Measurements from ENCODE around the gene BDKRB1. TPM values are rescaled to one million over a fixed set of nuclear protein-coding genes. Genes with fewer than 3 reads are reported as not detected.
A peak's percentile ranks its signal among the peaks of the same experiment; 100 is the strongest.

BDKRB1 gene
- total RNA-seq, 1 donor from 2014 or later, result not detected

DNA sequence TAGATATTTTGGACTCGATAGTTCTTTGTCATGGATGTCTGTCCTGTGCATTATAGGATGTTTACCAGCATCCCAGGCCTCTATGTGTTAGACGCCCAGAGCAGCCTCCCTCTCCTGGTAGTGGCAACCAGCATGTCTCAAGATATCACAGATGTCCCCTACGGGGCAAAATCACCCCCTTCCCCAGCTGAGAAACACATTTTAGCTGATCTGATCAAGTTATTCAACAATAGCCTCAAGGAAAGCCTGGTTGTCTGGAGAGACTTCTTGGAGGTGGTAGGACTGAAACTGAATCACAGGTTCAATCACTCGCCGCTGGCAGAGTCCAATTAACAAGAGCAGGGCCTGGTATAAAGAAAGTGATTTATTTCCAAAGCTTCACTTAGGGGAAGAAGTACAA lies 17.6 kb downstream of the BDKRB1 start:
- intact Hi-C loops (cut with micrococcal nuclease), result loop anchor here (2.0 to 5.0 kb wide), 2 partner anchors 173 to 281 kb away; no protein-coding TSS in a partner anchor
- DNase-seq, result no peak
- no peak for ATAC-seq

GRCh38 chr14:96274122-96274521 lies 18.1 kb downstream of the BDKRB1 start:
- no peak for DNase-seq
- intact Hi-C loops (cut with micrococcal nuclease), result loop anchor here (2.0 to 5.0 kb wide), 2 partner anchors 173 to 282 kb away; no protein-coding TSS in a partner anchor
- ATAC-seq, result no peak

DNA sequence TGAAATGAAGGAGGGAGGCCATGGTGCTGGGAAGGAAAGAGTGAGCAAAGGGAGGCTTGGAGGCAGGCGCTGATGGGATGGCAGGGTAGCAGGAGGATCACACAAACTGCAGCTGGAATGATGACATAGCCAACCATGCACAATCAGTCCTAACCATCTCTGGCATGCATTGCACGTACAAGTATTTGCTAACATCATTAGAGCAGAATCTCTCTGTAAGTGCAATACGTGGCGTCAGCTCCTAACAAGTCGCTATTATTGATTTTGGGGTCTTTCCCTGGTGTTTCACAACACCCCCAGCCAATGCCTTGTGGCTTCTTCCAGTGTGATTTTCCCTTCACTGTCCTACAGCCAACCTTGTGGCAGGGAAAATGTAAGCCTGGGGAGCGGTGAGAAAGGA lies 18.5 kb downstream of the BDKRB1 start:
- no peak for ATAC-seq
- DNase-seq, result no peak

DNA sequence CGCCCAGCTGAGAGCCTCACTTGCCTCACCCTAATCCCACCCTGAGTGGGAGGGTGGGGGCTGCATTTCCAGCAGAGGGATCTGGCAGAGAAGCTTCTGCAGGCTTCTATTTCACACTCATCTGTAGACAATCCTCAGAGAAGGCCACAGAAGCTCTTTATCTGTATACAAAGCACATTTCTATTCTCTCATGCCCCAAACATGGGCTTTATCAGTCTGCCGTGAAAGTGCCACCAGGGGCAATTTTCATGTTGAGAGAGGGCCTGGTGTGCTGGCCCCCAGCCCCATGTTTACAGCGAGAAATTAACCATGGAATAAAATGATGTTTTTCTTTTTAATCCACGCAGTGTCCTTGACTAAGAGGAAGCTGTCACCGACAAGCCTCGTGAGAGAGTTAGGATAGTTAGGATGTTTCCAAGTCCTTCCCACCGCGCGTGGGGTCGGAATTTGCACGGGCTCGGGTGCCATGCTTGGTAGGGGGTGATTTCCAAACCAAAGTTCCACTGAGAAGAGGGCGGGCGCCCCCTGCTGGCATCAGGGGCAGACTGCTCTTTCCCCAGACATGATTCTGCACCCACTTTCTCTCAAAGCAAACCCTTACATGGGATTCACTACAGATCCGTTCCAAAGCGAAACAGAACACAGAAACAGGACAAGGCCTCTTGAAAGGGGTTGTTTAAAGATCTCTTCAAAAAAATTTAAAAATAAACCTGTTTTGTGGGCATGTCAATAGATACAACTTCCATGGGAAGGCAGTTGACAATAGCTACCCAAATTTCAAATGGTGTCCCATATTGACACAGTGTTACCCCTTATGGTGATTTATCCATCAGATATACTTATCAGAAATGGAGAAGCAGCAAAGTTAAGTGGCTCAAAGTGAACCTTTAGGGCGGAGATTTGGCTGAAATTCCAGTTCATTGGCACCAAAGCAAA lies 19.4 kb downstream of the BDKRB1 start:
- ATAC-seq (peak; percentile 53), DNase-seq (peak; percentile 81)
- intact Hi-C loops (cut with micrococcal nuclease), result loop anchor here (2.0 kb wide), 1 partner anchor 175 kb away; no protein-coding TSS in a partner anchor

More for the DNA sequence above, 18.5 kb downstream of the BDKRB1 start:
- intact Hi-C loops (cut with micrococcal nuclease), result loop anchor here (2.0 to 5.0 kb wide), 2 partner anchors 174 to 282 kb away; no protein-coding TSS in a partner anchor

- no peak for DNase-seq
- intact Hi-C loops (cut with micrococcal nuclease), result no loop called here
- no peak for ATAC-seq
Measured at GRCh38 chr14:96277890-96278289, 21.9 kb downstream of the BDKRB1 start.

DNA sequence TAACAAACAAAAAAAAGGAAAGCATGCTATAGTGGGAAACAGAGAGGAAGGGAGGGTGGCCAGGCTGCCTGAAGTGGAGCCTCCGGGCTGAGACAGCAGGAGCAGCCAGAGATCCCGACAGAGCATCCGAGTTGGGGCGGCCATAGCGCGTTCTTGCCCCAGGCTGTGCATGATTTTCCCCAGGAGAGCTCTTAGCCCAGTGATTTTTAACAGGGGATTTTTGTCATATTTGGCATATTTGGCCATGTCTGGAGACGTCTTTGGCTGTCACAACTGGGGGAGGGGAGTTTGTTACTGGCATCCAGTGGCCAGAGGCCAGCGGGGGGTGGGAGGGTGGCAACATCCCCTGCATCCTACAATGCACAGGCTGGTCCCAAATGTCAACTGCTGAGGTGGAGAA lies 23.6 kb downstream of the BDKRB1 start:
- DNase-seq (no peak), ATAC-seq (no peak)

GRCh38 chr14:96280104-96280503 lies 24.1 kb downstream of the BDKRB1 start:
- intact Hi-C loops (cut with micrococcal nuclease), result no loop called here
- DNase-seq (no peak), ATAC-seq (no peak)

More for the DNA sequence above, 23.6 kb downstream of the BDKRB1 start:
- intact Hi-C loops (cut with micrococcal nuclease), result no loop called here

GRCh38 chr14:96281486-96281885 lies 25.5 kb downstream of the BDKRB1 start:
- no peak for ATAC-seq
- DNase-seq, result no peak
- intact Hi-C loops (cut with micrococcal nuclease), result no loop called here

DNA sequence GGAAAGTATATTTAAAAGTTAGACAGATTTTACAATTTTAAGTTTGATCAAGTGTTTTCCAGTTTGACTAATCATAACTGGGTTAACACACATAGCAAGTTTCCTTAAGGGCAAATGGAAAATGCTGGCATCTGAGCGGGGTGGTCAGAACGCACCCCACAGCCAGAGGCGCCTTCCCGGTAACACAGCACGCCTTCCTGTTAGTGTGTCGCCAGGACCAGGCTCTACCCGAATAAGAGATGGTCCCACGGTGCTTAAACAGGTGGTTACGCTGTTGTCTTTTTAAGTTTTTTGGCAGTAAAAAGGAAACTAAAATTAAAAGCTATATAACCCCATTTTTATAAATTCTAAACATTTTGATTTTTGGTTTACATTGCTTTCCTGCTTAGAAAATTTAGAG lies 28.0 kb downstream of the BDKRB1 start:
- no peak for DNase-seq

GRCh38 chr14:96284430-96284829 lies 28.4 kb downstream of the BDKRB1 start:
- intact Hi-C loops (cut with micrococcal nuclease), result no loop called here
- DNase-seq, result no peak
- ATAC-seq, result no peak

More for the DNA sequence above, 28.0 kb downstream of the BDKRB1 start:
- intact Hi-C loops (cut with micrococcal nuclease), result no loop called here
- ATAC-seq, result no peak

DNA sequence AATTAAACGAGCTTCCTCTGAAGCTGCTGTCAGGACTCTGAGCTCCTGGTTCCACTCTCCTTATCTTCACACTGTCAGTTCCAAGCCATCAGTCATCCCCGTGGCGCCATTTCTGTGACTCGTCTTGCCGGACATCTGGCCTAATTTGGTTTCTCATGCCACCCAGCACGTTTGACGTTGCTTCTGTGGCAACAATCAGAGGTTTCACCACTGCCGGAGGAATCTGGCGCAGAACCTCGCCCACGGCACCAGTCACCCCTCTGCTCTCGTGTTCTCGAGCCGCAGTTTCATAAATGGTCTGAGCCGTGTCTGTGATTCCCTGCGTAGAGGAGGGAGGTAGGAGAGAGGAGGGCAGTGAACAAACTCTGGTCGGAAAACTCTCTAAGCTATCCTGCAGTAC lies 29.7 kb downstream of the BDKRB1 start:
- no peak for DNase-seq
- intact Hi-C loops (cut with micrococcal nuclease), result no loop called here
- ATAC-seq, result peak; percentile 60

GRCh38 chr14:96286251-96286650 lies 30.2 kb downstream of the BDKRB1 start:
- DNase-seq, result no peak
- intact Hi-C loops (cut with micrococcal nuclease), result no loop called here
- no peak for ATAC-seq

DNA sequence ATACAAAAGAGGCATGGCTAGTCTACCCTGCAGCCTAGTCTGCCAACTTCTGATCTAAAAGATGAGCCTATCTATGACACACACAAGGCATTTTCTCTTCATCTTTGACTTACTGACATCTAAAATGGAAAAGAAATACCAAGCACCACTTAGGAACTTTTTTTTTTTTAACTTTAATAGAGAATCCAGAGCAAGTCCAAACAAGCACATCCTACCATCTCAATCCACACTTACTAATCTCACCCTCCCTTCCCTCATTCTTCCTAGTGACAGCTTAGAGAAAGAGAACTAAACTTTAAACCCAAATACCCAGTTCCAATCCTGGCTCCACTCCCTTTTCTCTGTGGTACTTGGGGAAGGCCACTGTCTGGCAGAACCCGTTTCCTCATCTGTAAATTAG lies 31.8 kb downstream of the BDKRB1 start:
- DNase-seq, result no peak
- intact Hi-C loops (cut with micrococcal nuclease), result no loop called here
- ATAC-seq, result no peak

DNA sequence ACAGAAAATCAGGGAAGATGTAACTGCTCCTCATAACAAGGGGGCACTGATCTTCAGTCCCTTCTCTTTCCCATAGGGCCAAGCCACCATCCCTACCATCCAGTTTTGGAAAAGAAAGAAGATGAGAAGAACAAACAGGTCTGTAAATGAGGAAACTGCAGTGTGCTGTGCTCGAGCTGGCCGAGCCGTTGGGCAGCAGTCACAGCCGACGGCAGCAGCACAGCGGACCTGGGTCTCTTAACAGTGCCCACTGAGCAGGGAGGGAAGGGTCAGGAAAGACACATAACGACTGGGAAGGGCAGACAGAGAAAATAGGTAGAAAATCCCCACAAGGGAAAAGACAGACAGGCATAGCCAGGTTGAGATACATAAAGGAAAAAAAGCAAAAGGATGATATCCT lies 38.2 kb downstream of the BDKRB1 start:
- intact Hi-C loops (cut with micrococcal nuclease), result no loop called here
- ATAC-seq, result no peak

GRCh38 chr14:96297000-96297399 lies 41.0 kb downstream of the BDKRB1 start:
- DNase-seq (no peak), ATAC-seq (no peak)
- intact Hi-C loops (cut with micrococcal nuclease), result loop anchor here (5.0 kb wide), 1 partner anchor 130 kb away; no protein-coding TSS in a partner anchor

More for the DNA sequence above, 38.2 kb downstream of the BDKRB1 start:
- DNase-seq, result no peak

DNA sequence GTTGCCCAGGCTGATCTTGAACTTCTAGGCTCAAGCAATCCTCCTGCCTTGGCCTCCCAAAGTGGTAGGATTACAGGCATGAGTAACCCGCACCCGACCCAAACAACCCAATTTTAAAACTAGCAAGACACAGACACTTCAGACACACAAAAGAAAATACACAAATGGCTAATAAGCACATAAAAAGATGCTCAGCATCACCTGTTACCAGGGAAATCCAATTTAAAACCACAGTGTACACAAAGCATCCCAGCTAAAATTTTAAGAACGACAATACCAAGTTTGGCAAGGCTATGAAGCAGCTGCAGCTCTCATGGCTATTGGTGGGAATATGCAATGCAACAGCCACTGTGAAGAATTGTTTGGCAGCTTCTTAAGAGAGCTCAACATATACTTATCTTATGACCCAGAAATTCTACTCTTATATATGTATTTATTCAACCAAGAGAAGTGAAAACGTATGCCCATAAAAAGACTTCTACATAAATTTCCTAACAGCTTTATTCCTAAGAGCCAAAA lies 42.0 kb downstream of the BDKRB1 start:
- ATAC-seq (no peak), DNase-seq (no peak)
- intact Hi-C loops (cut with micrococcal nuclease), result loop anchor here (5.0 kb wide), 1 partner anchor 129 kb away; no protein-coding TSS in a partner anchor

GRCh38 chr14:96299441-96299840 lies 43.4 kb downstream of the BDKRB1 start:
- no peak for DNase-seq
- ATAC-seq, result no peak
- intact Hi-C loops (cut with micrococcal nuclease), result loop anchor here (5.0 kb wide), 1 partner anchor 128 kb away; no protein-coding TSS in a partner anchor

- intact Hi-C loops (cut with micrococcal nuclease), result no loop called here
- no peak for ATAC-seq
- no peak for DNase-seq
Measured at GRCh38 chr14:96303981-96304380, 48.0 kb downstream of the BDKRB1 start.

DNA sequence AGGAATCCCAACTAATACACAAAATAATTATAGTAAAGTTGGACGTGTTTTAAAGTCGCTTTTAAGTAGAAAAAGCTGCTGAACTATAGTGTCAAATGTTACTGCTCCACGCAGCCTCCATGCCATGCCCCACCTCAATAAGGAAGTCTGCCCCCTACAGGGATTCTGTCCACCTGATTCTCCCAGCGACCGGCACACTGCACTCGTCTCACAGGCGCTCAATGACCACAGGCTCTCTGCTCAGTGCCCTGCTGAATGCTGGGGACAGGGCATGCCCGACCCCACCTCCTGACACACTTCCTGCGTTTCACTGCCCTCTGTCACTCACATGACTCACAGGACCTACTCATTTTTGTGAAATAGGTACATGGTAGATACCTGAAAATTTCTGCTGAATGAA lies 48.9 kb downstream of the BDKRB1 start:
- DNase-seq (no peak), ATAC-seq (no peak)
- intact Hi-C loops (cut with micrococcal nuclease), result no loop called here

- intact Hi-C loops (cut with micrococcal nuclease), result no loop called here
- DNase-seq (no peak), ATAC-seq (no peak)
Measured at GRCh38 chr14:96307434-96307833, 51.4 kb downstream of the BDKRB1 start.
